Posterior vena cava (tissue), 2 donors: ENCODE data around the gene ANKRD18B. TPM values are rescaled to one million over a fixed set of nuclear protein-coding genes. Genes with fewer than 3 reads are reported as not detected.
"Not testable (repeated sequence)": the region's sequence is repeated elsewhere in the genome, so short reads cannot be mapped to it uniquely, and the experiment has no call there.

Experiments
- DNase-seq: peaks from one replicate; pipeline ENCODE4 v3.0.0-alpha.2; 2020; ENCODE audit warnings: low spot score
- intact Hi-C, 2 donors: fragments of 100-400 bp; cut with DNase I; formaldehyde crosslinking; loops; one replicate each; pipeline versions ENCODE4 v1.14.1 to v1.14.2; 2022 to 2023
- total RNA-seq, 2 donors: library from RNA; stranded (reverse); fragmentation: NEBNext Ultra II Directional; extraction: Animal tissue kit (Norgen Biotek cat#: 25700); gene quantifications; one replicate each; pipeline ENCODE4 v1.2.1, GENCODE V29; 2021
- donor health status: DM: yes; HTN: yes; CAD: no.
- donor health status: DM: yes; HTN: yes; CAD: no.

ANKRD18B gene
- total RNA-seq, 2 donors from 2014 or later, result not detected

- no peak for DNase-seq
- intact Hi-C loops, result no loop called here
These were observed 376 bp downstream of the ANKRD18B start for GRCh38 chr9:33524306-33524947.

GRCh38 chr9:33528069-33528468 lies 4.0 kb downstream of the ANKRD18B start:
- DNase-seq, intact Hi-C loops: not testable (repeated sequence)

GRCh38 chr9:33533958-33534357 lies 9.9 kb downstream of the ANKRD18B start:
- DNase-seq, intact Hi-C loops: not testable (repeated sequence)

- intact Hi-C loops, result no loop called here
- no peak for DNase-seq
These were observed 11.5 kb downstream of the ANKRD18B start for GRCh38 chr9:33535541-33535940.

GRCh38 chr9:33543463-33543862 lies 19.4 kb downstream of the ANKRD18B start:
- DNase-seq, intact Hi-C loops: not testable (repeated sequence)

GRCh38 chr9:33545715-33546114 lies 21.7 kb downstream of the ANKRD18B start:
- intact Hi-C loops, DNase-seq: not testable (repeated sequence)

GRCh38 chr9:33548816-33549215 lies 24.8 kb downstream of the ANKRD18B start:
- DNase-seq, intact Hi-C loops: not testable (repeated sequence)

GRCh38 chr9:33549418-33549817 lies 25.4 kb downstream of the ANKRD18B start:
- DNase-seq, intact Hi-C loops: not testable (repeated sequence)

GRCh38 chr9:33551183-33551582 lies 27.1 kb downstream of the ANKRD18B start:
- DNase-seq, intact Hi-C loops: not testable (repeated sequence)

- DNase-seq, intact Hi-C loops: not testable (repeated sequence)
These were observed 28.3 kb downstream of the ANKRD18B start for GRCh38 chr9:33552315-33552725.

- DNase-seq, intact Hi-C loops: not testable (repeated sequence)
These were observed 36.2 kb downstream of the ANKRD18B start for GRCh38 chr9:33560217-33560616.

- intact Hi-C loops, DNase-seq: not testable (repeated sequence)
These were observed 38.1 kb downstream of the ANKRD18B start for GRCh38 chr9:33562196-33562595.

GRCh38 chr9:33567776-33568175 lies 43.7 kb downstream of the ANKRD18B start:
- DNase-seq, intact Hi-C loops: not testable (repeated sequence)

- DNase-seq, intact Hi-C loops: not testable (repeated sequence)
These were observed 53.7 kb downstream of the ANKRD18B start for GRCh38 chr9:33577786-33578185.

- DNase-seq, intact Hi-C loops: not testable (repeated sequence)
These were observed 55.9 kb downstream of the ANKRD18B start for GRCh38 chr9:33579996-33580395.

- intact Hi-C loops, DNase-seq: not testable (repeated sequence)
These were observed 58.6 kb downstream of the ANKRD18B start for GRCh38 chr9:33582686-33583085.

- DNase-seq, intact Hi-C loops: not testable (repeated sequence)
These were observed 62.1 kb downstream of the ANKRD18B start for GRCh38 chr9:33586128-33586527.

- intact Hi-C loops, DNase-seq: not testable (repeated sequence)
These were observed 63.7 kb downstream of the ANKRD18B start for GRCh38 chr9:33587799-33588198.

- intact Hi-C loops, DNase-seq: not testable (repeated sequence)
These were observed 64.8 kb downstream of the ANKRD18B start for GRCh38 chr9:33588876-33589275.

- DNase-seq, intact Hi-C loops: not testable (repeated sequence)
These were observed 66.8 kb downstream of the ANKRD18B start for GRCh38 chr9:33590857-33591256.

- DNase-seq, intact Hi-C loops: not testable (repeated sequence)
These were observed 72.9 kb downstream of the ANKRD18B start for GRCh38 chr9:33596974-33597373.
